ENCODE measurements around the gene KCTD2.

Gene KCTD2

DNA sequence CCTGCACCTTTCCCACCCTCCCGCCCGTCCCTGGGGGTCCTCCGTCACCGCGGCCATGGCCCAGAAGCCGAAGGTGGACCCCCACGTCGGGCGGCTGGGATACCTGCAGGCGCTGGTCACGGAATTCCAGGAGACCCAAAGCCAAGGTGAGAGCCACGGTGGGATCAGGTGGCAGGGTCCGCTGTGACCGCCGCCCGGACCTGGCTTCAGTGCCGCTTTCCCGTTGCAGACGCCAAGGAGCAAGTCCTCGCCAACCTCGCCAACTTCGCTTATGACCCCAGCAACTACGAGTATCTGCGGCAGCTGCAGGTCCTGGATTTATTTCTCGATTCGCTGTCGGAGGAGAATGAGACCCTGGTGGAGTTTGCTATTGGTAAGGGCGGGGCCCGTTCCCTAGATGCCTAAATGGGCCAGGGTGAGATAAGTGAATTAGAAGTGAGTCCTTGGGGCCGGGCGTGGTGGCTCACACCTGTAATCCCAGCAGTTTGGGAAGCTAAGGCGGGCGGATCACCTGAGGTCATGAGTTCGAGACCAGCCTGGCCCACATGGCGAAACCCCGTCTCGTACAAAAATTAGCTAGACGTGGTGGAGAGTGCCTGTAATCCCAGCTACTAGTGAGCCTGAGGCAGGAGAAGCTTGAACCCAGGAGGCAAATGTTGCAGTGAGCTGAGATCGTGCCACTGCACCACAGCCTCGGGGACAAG is 63.4 kb downstream of the KCTD2 start:
- ChIA-PET POLR2A (interaction anchor here (0.6 to 2.7 kb wide), 38 partner anchors 10 to 236 kb away, joined by 3 to 21 read pairs (median 4); partner anchors contain the start of genes ATP5PD, CDR2L, GGA3 and HID1), CTCF (interaction anchor here (0.6 to 2.2 kb wide), 4 partner anchors 52 to 161 kb away, joined by 3 to 5 read pairs (median 4); partner anchors contain the start of gene MIF4GD)
- TF ChIP-seq ELF4 (IDR thresholded peaks at IDR 0.05) (no peak), HDGF (IDR thresholded peaks at IDR 0.05; ENCODE audit: borderline replicate concordance) (no peak)
- no peak for DNase-seq (ENCODE audit: extremely low spot score)

DNA sequence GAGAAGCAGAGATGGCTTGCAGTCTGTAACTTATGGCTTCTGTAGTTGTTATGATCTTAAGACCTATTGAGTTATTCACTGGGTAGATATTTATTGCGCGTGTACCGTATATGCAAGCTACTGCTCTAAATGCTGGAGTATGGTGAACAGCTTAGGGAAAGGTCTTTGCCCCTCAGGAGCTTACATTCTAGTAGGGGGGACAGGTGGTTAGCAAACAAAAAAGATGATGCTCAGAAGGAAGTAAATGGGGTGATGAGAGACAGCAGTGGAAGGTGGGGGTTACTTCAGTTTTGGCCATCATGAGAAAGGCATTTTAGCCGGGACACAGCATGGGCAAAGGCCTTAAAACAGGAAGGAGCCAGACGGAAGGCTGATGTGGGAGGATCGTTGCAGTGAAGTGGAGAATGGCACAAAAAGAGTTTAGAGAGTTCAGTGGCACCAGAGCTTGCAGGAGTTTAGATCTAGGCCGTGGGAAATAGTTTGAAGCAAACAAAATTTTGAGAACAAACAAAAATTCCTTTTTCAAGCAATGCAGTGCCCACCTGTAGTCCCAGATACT is 64.8 kb downstream of the KCTD2 start:
- no peak for DNase-seq (ENCODE audit: extremely low spot score)
- no peak for TF ChIP-seq NFRKB (IDR thresholded peaks at IDR 0.05)
- no peak for TF ChIP-seq ELF4 (IDR thresholded peaks at IDR 0.05)
- TF ChIP-seq LEF1 (IDR thresholded peaks at IDR 0.05; ENCODE audit: borderline replicate concordance): no peak
- TF ChIP-seq ARNT (IDR thresholded peaks at IDR 0.05): no peak
- TF ChIP-seq ZNF384 (IDR thresholded peaks at IDR 0.05): no peak; the same call in 1 of the 2 replicates
- TF ChIP-seq, protein P1, sequence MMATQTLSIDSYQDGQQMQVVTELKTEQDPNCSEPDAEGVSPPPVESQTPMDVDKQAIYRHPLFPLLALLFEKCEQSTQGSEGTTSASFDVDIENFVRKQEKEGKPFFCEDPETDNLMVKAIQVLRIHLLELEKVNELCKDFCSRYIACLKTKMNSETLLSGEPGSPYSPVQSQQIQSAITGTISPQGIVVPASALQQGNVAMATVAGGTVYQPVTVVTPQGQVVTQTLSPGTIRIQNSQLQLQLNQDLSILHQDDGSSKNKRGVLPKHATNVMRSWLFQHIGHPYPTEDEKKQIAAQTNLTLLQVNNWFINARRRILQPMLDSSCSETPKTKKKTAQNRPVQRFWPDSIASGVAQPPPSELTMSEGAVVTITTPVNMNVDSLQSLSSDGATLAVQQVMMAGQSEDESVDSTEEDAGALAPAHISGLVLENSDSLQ (IDR thresholded peaks at IDR 0.05): no peak
- TF ChIP-seq TARDBP (IDR thresholded peaks at IDR 0.05): no peak
- no peak for TF ChIP-seq FOXM1 (IDR thresholded peaks at IDR 0.05; ENCODE audit: borderline replicate concordance)
- no peak for TF ChIP-seq SUZ12 (IDR thresholded peaks at IDR 0.05)
- TF ChIP-seq L3MBTL2 (conservative IDR thresholded peaks at IDR 0.05): no peak
- TF ChIP-seq HDGF (IDR thresholded peaks at IDR 0.05; ENCODE audit: borderline replicate concordance): no peak
- POLR2A ChIA-PET: interaction anchor here (0.9 kb wide), 1 partner anchor 17 kb away, joined by 3 read pairs; no protein-coding TSS in a partner anchor
- CTCF ChIA-PET: interaction anchor here (0.6 kb wide), 1 partner anchor 59 kb away, joined by 3 read pairs; no protein-coding TSS in a partner anchor

DNA sequence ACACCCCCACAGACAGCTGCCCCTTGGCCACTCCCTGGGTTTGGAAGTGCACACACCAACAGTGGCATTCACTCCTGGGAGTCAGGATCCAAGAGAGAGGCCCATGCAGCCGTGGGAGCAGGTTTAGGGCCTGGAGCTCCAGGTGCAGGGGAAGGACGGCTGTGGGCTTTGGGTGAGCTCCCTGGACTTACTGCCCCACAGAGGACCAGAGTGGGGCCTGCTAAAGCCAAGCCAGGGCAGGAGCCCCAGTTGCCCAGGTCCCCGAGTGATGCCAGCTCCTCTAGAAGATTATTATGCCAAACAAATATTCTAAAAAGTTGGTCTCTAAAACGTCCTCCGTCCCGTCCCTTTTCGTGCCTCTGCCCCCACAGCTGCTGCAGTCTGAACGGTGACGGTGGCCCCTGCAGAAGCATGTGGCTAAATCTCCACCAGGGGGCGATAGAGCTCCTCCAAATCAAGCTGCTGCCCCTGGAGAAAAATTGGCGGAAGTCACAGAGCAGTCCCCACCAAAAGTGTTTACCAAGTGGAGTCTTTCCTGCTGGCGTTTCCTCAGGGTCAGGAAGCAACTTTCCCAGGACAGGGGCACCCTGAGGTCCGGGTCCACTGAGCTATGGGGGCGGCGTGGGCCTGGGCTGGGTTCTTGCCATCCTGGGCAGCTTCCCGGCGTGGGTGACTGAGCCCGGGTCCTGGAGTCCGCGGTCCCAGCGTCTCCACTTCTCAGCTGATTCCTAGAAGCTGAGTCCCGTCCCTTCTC is 67.0 kb downstream of the KCTD2 start:
- TF ChIP-seq, protein P1 (IDR thresholded peaks at IDR 0.05): no peak
- no peak for TF ChIP-seq FOXK2 (IDR thresholded peaks at IDR 0.05)
- no peak for TF ChIP-seq LEF1 (IDR thresholded peaks at IDR 0.05; ENCODE audit: borderline replicate concordance)
- no peak for TF ChIP-seq FOXM1 (IDR thresholded peaks at IDR 0.05; ENCODE audit: borderline replicate concordance)
- TF ChIP-seq ARNT (IDR thresholded peaks at IDR 0.05): no peak
- TF ChIP-seq HDGF (IDR thresholded peaks at IDR 0.05; ENCODE audit: borderline replicate concordance): no peak
- TF ChIP-seq ELF4 (IDR thresholded peaks at IDR 0.05): no peak
- TF ChIP-seq TARDBP (IDR thresholded peaks at IDR 0.05): no peak
- no peak for TF ChIP-seq NFRKB (IDR thresholded peaks at IDR 0.05)
- no peak for TF ChIP-seq CTBP1 (IDR thresholded peaks at IDR 0.05; ENCODE audit: borderline replicate concordance)
- no peak for TF ChIP-seq SP1 (IDR thresholded peaks at IDR 0.05)
- TF ChIP-seq L3MBTL2 (conservative IDR thresholded peaks at IDR 0.05): no peak
- TF ChIP-seq FOXA1 (IDR thresholded peaks at IDR 0.05): no peak
- TF ChIP-seq BHLHE40 (IDR thresholded peaks at IDR 0.05; ENCODE audit: borderline replicate concordance): no peak
- no peak for TF ChIP-seq SUZ12 (IDR thresholded peaks at IDR 0.05)
- no peak for TF ChIP-seq ZNF384 (IDR thresholded peaks at IDR 0.05)
- peak; percentile 83 for DNase-seq (ENCODE audit: extremely low spot score)
- ChIA-PET CTCF (interaction anchor here (0.6 to 3.0 kb wide), 32 partner anchors 8 to 298 kb away, joined by 3 to 44 read pairs (median 5); partner anchors contain the start of genes MIF4GD, MRPL58, NT5C and NUP85), POLR2A (interaction anchor here (0.7 to 6.5 kb wide), 13 partner anchors 11 to 241 kb away, joined by 3 to 68 read pairs (median 3); partner anchors contain the start of genes ATP5PD, FDXR, NT5C and NUP85)

DNA sequence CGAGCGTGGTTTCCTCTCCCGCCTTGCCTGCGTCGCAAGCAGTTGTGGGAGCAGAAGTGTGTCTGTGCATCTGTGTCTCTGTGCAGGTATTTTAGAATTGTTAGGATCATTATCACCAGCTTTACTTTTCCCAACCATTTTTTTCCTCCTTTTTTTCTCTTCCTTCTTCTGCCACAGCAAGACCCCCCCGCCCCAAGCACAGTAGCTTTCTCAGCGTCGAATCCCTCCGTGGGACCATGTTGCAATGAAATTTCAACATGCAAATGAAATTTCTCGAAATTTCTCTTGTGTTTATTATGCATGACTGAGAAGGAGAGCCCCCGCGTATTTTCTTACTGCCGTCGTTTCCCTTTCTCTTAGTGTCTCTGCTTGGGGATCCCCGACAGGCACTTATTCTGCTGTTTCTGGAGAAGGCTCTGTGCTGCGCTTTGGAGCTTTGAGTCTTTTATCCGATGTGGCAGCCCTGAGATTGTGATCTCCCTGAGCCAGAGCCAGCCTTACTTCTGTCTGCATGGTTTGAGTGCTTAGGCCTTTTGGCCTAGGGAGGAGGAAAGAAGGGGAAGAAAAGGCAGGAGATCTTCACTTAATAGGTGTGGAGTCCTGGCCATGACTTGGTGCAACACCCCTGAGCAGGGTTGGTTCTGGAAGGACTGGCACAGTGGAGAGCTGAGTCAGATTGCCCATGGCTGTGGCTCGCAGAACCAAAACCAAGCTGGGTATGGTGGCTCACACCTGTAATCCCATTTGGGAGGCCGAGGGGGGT is 67.7 kb downstream of the KCTD2 start:
- ChIA-PET POLR2A (interaction anchor here (1.0 to 6.5 kb wide), 9 partner anchors 10 to 91 kb away, joined by 3 to 68 read pairs (median 5); partner anchors contain the start of genes ATP5PD, NT5C, NUP85 and SUMO2), CTCF (interaction anchor here (0.6 to 3.0 kb wide), 29 partner anchors 9 to 240 kb away, joined by 3 to 44 read pairs (median 6); partner anchors contain the start of genes MIF4GD, MRPL58, NT5C and NUP85)
- DNase-seq (ENCODE audit: extremely low spot score): no peak
- no peak for TF ChIP-seq L3MBTL2 (conservative IDR thresholded peaks at IDR 0.05)
- TF ChIP-seq SP1 (IDR thresholded peaks at IDR 0.05): no peak
- no peak for TF ChIP-seq ELF4 (IDR thresholded peaks at IDR 0.05)
- no peak for TF ChIP-seq FOXK2 (IDR thresholded peaks at IDR 0.05)
- no peak for TF ChIP-seq LEF1 (IDR thresholded peaks at IDR 0.05; ENCODE audit: borderline replicate concordance)
- TF ChIP-seq, protein P1 (IDR thresholded peaks at IDR 0.05): no peak
- TF ChIP-seq BHLHE40 (IDR thresholded peaks at IDR 0.05; ENCODE audit: borderline replicate concordance): no peak
- no peak for TF ChIP-seq NFRKB (IDR thresholded peaks at IDR 0.05)
- TF ChIP-seq SUZ12 (IDR thresholded peaks at IDR 0.05): no peak

Measured in HEK293T (cell line).